ENCODE results near the gene LRP8. TPM values are rescaled to one million over a fixed set of nuclear protein-coding genes. Genes with fewer than 3 reads are reported as not detected.

LRP8 gene
- total RNA-seq, 1 donor from 2014 or later: 15.8 TPM

GRCh38 chr1:53366901-53367502 is 39.1 kb upstream of the LRP8 start:
- no peak for DNase-seq (ENCODE audit: low spot score)
- no peak overlapping the region for H3K27ac Mint-ChIP-seq (ENCODE audit: unreplicated experiment)
- no peaks in the 10 kb centered on the region for H3K9me3 Mint-ChIP-seq (ENCODE audit: unreplicated experiment)
- no peaks in the 10 kb centered on the region for H3K4me1 Mint-ChIP-seq (ENCODE audit: unreplicated experiment)
- no peaks in the 10 kb centered on the region for H3K36me3 Mint-ChIP-seq (ENCODE audit: low read depth, unreplicated experiment)
- no peaks in the 10 kb centered on the region for H3K27me3 Mint-ChIP-seq (ENCODE audit: unreplicated experiment)
- H3K4me3 Mint-ChIP-seq (ENCODE audit: unreplicated experiment): no peak overlapping the region
- TF ChIP-seq CTCF (IDR thresholded peaks at IDR 0.05; ENCODE audit: unreplicated experiment): no peak

DNA sequence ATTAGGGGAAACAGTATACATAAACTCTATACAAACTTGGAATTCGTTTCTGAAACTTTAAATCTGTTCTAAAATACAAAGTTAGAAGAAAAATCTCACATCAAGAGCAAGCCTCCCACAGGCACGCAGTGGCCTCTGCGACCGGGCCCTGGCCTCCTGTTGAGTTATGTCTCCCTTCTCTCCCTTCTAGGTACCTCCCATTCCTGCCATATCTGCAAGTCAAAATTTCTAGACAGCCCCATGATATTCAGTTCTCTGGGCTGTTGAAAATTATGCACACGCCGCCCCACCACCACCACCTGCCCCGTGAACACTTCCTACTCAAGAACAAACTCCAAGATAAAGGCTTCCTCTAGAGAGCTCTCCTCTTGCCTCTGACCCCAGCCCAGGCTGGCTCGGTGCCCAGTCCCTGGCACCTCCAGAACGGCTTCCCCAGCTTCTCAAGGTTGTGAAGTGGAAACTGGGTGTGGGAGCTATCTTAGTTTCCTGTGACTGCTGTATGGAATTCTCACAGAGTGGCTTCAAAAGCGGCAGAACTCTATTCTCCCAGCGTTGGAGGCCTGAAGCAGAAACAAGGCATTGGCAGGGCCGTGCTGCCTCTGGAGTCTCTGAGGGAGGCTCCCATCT is 37.7 kb upstream of the LRP8 start:
- TF ChIP-seq CTCF (IDR thresholded peaks at IDR 0.05; ENCODE audit: unreplicated experiment): no peak
- H3K4me3 Mint-ChIP-seq (ENCODE audit: unreplicated experiment): no peak overlapping the region
- H3K27ac Mint-ChIP-seq (ENCODE audit: unreplicated experiment): no peak overlapping the region
- no peaks in the 10 kb centered on the region for H3K36me3 Mint-ChIP-seq (ENCODE audit: low read depth, unreplicated experiment)
- H3K4me1 Mint-ChIP-seq (ENCODE audit: unreplicated experiment): no peaks in the 10 kb centered on the region
- no peak for DNase-seq (ENCODE audit: low spot score)
- no peaks in the 10 kb centered on the region for H3K9me3 Mint-ChIP-seq (ENCODE audit: unreplicated experiment)
- no peaks in the 10 kb centered on the region for H3K27me3 Mint-ChIP-seq (ENCODE audit: unreplicated experiment)

- H3K4me1 Mint-ChIP-seq (ENCODE audit: unreplicated experiment): no peaks in the 10 kb centered on the region
- H3K9me3 Mint-ChIP-seq (ENCODE audit: unreplicated experiment): no peaks in the 10 kb centered on the region
- DNase-seq (ENCODE audit: low spot score): no peak
- H3K27me3 Mint-ChIP-seq (ENCODE audit: unreplicated experiment): no peaks in the 10 kb centered on the region
- TF ChIP-seq CTCF (IDR thresholded peaks at IDR 0.05; ENCODE audit: unreplicated experiment): no peak
- no peaks in the 10 kb centered on the region for H3K36me3 Mint-ChIP-seq (ENCODE audit: low read depth, unreplicated experiment)
- no peak overlapping the region for H3K4me3 Mint-ChIP-seq (ENCODE audit: unreplicated experiment)
- no peak overlapping the region for H3K27ac Mint-ChIP-seq (ENCODE audit: unreplicated experiment)
Observed at GRCh38 chr1:53362851-53363642, 35.2 kb upstream of the LRP8 start.

- Mint-ChIP-seq H3K9me3 (ENCODE audit: unreplicated experiment) (no peaks in the 10 kb centered on the region), H3K27ac (ENCODE audit: unreplicated experiment) (no peak overlapping the region), H3K4me1 (ENCODE audit: unreplicated experiment) (no peaks in the 10 kb centered on the region), H3K4me3 (ENCODE audit: unreplicated experiment) (no peak overlapping the region), H3K27me3 (ENCODE audit: unreplicated experiment) (no peaks in the 10 kb centered on the region), H3K36me3 (ENCODE audit: low read depth, unreplicated experiment) (no peaks in the 10 kb centered on the region)
- no peak for DNase-seq (ENCODE audit: low spot score)
- TF ChIP-seq CTCF (IDR thresholded peaks at IDR 0.05; ENCODE audit: unreplicated experiment): no peak
Observed at GRCh38 chr1:53362270-53362669, 34.4 kb upstream of the LRP8 start.

- H3K4me1 Mint-ChIP-seq (ENCODE audit: unreplicated experiment): no peaks in the 10 kb centered on the region
- no peaks in the 10 kb centered on the region for H3K27me3 Mint-ChIP-seq (ENCODE audit: unreplicated experiment)
- no peaks in the 10 kb centered on the region for H3K36me3 Mint-ChIP-seq (ENCODE audit: low read depth, unreplicated experiment)
- H3K9me3 Mint-ChIP-seq (ENCODE audit: unreplicated experiment): no peaks in the 10 kb centered on the region
- H3K27ac Mint-ChIP-seq (ENCODE audit: unreplicated experiment): no peak overlapping the region
- no peak for TF ChIP-seq CTCF (IDR thresholded peaks at IDR 0.05; ENCODE audit: unreplicated experiment)
- DNase-seq (ENCODE audit: low spot score): no peak
- H3K4me3 Mint-ChIP-seq (ENCODE audit: unreplicated experiment): no peak overlapping the region
Observed at GRCh38 chr1:53361541-53361961, 33.7 kb upstream of the LRP8 start.

Data from endothelial cell (in vitro differentiated cells).